DMS153 (cell line): Measurements from ENCODE around the gene BEND5.

Experiments used
- DNase-seq: peaks from one replicate; lab custom pipeline; 2025; lab: John Stamatoyannopoulos, UW

Gene BEND5

DNA sequence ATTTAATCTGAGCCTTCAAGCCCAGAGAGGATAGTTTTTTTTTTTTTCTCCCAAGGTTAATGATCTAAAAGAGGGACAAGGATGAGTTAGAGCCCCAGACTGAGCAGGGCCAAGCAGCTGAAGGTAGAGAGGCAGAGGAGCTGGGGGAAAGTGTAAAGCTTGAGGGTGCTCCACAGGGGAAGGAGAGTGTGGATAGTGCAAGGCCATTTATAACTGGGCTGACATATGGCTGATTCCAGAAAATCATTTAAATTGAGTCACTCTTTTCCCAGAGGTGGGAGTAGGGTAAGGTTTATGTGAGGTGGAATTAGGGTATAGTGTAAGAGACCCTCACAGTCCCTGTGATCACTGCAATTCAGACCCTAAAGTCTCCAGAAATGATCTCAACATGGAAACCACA is 55.8 kb downstream of the BEND5 start:
- no peak for DNase-seq

DNA sequence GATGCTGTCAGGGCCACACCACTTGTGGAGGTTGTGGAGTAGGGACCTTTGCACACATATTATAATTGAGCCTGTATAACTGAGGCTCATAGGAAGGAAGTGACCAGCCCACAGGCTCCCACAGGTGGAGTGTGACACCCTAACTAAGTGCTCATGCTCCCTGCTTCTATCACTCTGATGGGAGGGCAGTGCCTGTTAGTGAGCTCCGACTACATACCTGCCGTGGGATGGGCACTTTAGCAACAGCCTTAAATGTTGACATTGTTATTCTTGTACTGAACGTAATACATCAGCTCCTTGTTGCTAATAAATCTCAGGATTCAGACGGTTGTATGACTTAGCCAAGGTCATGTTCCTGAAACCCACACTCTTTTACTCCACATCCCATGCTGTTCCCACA is 58.0 kb downstream of the BEND5 start:
- DNase-seq: no peak

DNA sequence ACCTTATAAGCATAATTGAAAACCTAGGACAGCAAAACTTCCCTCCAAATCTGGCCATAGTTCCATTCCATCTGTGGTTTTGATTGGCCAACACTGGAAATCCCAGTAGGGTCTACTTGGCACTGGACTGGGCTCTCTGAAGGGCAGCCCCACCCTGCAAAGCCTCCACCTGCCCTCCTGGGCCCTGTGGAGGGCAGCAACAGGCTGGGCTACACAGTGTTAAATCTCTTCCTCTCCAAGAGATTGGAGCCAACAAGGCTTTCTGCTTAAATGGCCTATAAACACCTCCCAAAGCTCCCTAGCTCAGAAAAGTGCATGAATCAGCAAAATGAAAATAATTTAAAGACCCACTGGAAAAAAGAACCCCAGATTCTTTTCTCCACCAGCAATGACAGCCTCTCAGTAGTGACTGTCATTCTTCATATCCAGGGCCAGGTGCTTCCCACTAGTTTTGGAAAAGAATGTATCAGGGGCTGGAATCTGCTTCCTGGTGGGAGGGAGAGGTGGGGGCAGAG is 58.5 kb downstream of the BEND5 start:
- DNase-seq: no peak

DNA sequence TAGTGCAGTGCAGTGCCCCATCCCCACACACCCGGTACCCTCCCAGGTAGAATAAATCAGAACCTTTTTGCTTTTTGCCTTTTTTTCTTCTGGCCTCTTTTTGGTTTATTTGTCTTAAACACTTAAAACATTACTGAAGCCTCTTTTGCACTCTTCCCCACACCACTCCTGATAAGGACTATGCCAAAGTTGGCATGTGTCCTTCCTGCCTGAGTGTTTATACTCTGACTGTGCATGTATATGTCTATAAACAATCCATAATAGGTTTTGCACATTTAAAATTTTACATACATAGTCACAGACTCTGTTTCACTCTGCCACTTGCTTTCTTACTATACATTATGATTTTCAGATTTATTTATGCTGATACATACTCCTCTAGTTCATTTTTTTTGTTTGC is 59.6 kb downstream of the BEND5 start:
- DNase-seq: no peak

DNA sequence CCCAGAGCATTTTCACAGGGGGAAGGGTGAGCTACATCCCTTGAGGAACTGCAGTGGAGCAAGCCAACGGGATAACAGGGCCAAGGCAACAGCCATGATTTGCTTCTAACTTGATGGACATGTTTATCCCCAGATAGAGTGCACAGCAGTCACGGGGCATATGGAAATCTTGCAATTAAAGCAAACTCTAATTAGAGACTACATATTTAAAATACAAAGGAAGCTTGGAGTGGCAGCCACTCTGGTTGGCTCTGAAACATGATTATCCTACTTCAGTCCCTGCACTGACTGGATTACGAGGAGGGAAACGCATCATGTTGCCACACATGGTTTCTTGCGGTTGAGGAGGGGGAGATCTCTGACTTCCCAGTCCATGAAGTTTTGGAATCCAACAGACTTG is 60.8 kb downstream of the BEND5 start:
- DNase-seq: no peak

DNA sequence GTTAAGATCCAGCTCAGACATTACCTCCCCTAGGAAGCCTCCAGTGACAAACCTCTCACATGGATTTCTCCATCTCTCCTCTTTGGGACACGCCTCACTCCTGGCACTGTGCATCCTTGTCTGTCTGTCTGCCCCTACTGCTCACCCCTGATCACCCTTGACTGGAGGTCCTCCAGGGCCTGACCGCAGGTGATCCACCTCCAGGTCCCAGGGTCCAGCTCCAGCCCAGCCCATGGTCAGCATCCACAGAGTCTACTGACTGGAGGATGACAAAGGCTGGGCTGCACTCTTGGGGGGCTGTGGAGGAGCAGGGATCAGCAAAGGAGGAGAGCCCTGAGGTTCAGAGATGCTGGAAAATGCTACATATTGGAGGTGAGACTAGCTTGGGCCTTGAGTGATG is 65.8 kb downstream of the BEND5 start:
- DNase-seq: no peak

DNA sequence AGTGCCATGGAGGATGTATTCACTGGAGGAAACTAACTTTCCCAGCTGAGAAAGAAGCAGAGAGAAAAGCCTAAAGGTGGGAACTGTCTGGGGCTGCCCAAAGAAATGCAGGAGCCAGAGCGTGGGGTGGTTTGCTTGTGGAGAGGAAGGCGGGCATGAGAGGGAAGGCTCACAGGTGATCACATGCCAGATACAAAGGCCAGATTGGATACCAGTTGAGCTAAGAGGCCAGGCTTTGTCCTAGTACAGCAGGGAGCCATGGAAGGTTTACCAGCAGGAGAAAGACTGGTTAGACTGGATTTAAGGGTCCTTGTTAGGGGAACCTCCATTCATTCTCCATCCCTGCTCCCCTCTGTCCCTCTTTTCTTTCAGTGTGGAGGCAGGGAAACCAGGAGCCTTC is 66.4 kb downstream of the BEND5 start:
- DNase-seq: no peak

DNA sequence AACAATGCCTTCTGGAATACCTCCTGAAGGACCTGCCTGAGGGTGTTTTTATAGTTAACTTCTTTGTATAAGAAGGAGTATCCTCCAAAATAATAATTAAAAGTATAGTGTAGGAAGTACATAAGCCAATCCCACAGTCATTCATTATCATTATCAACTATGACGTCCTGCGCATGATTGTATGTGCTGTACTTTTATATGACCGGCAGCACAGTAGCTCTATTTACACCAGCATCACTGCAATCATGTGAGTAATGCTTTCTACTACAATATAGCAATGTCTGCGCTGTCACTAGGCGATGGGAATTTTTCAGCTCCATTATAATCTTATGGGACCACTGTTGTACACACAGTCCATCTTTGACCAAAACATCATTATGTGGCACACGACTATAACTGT is 72.0 kb downstream of the BEND5 start:
- no peak for DNase-seq

DNA sequence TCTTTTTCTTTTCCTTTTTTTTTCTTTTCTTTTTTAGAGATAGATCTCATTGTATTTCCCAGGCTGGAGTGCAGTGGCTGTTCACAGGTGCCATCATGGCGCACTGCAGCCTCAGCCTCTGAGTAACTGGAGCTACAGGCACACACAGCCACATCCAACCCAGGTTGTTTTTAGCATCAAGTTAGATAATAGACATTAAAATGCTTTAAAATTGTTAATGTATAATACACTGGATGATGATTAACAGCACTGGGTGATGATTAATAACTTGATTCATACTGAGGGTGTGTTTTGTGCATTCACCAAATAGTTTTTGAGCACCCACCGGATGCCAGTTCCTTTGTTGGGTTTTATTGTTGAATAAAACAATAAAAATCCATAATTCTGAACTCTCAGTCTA is 75.2 kb downstream of the BEND5 start:
- no peak for DNase-seq

DNA sequence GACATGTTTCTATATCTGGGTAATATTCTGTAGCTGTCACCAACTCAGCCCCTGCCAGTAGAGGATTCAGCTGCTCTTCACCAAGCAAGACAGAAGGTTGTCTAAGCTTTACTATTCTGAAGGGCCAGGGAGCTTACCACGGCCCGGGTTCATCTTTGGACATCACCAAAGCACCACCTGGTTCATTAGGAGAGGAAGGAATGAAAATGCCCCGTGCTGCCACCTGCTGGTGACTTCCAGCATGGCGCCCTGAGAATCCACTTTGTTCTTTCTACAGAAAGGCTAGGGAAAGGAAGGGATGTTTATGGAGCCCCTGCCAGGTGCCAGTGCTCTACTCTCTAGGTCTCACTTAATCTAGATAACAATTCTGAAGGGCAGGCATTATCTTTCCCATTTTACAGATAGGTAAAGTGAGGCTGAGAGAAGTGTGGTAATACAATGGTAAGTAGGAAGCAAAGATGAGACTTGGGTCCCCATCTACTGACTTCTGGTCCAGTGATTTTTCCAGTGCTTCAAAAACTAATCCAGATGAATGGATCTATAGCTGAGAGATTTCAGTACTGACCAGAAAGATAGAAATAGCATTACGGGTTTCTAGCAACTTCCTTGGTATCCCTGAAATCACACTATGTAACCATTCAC is 79.5 kb downstream of the BEND5 start:
- peak; percentile 39 for DNase-seq

DNA sequence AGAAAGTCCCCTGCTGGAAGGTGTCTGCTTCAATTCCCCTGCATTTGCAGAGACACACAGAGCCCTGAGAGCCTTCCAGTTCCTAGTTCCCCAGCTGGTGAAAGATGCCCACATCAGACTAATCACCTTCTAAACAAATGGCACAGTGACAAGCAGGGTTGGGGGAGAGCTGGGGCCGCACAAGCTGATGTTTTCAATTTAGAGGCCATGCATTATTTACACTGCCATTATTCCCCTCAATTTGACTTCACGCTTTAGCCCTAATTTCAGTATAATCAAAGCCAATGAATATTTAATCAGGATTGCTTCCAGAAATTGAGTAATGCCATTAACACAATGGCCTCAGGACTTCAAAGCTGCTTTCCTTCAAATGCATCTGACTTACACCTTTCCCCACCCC is 81.5 kb downstream of the BEND5 start:
- no peak for DNase-seq

DNA sequence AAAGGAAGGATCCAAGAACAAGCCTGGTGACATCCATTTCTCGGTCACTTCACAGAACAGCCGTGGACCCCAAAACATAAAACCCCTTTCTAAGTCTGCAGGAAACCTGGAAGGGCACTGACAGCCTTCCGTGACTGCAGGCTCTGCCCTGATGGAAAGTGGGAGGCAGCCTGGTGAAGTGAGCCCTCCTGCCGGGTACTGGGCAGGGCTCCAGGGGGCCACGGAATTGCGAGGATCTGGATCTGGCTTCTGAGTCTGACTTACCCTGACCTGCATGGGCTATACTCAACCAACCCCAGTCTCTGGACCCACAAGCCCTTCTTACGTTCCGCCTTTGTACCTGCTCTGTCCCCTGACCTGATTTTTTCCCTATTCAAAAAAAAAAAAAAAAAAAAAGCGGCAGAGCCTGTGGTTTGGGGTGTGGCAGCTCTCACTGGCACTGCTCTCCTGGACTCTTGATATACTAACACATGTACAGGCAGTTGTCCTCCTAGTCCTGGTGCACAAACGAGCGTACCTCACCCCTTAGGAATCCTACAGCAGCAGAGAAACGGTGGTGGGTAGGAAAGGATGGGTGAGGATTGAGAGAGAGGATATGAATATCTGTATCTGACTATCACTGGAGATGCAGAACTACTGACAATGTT is 82.9 kb downstream of the BEND5 start:
- no peak for DNase-seq

DNA sequence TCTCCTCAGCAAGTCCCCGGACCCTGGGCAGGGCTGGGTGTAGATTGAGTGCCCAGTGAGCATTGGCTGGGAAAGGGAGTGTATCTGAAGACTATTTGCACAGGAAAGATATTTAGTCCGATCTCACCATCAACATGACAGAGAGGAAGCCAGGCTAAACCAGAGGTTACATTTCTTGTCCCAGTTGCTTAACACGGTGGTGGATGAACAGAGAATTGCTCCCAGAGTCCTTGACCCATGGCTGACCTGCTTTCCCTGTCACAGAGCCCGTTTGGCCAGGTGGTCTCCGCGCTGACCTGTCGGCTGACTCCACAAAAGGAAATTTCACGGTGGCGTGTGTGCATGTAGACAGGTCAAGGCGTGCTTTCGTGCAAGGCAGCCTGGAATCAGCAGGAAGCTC is 83.5 kb downstream of the BEND5 start:
- DNase-seq: no peak

DNA sequence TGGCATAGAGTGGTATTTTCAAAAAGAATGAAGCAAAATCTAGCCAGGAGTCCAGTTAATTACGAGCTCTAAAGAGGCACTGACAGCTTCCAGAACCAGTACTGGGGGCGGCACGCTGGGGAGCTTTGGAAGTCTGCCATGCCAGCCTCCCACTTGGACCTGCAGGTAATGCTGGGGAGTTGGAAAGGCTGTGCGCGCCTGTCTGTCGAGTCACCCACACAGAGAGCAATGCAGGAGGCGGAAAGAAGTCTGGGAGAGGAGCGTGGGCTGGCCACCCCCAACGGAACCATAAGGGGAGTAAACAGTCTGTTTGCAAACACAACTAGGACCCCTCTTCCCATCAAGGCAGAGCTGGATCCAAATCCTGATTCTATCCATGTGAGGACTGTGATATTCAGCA is 84.5 kb downstream of the BEND5 start:
- no peak for DNase-seq

DNA sequence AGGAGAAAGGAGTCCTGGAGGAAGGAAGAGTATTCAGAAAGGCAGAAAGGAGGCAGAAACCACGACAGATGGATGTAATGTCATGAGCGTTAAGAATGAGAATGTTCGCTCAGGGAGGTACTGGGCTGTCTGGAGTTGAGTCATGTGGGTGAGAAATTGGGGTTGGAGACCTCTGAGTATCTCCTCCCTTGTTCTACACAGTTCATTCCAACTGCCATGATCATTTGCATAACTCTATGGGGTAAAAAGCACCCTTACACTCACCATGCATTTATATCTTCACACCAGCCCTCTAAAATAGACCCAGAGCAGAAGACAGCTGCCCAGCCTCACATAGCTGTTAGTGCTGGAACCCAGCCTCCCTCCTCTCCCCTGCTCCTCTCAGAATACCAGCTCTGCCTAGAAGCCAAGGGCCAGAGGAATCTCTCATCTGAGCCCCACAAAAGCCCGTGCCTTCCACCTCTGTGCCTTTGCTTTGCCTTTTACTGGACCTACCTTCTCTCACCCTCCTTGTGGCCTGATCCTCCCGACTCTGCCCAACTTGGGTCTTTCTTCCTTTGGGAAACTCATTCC is 85.2 kb downstream of the BEND5 start:
- DNase-seq: no peak

DNA sequence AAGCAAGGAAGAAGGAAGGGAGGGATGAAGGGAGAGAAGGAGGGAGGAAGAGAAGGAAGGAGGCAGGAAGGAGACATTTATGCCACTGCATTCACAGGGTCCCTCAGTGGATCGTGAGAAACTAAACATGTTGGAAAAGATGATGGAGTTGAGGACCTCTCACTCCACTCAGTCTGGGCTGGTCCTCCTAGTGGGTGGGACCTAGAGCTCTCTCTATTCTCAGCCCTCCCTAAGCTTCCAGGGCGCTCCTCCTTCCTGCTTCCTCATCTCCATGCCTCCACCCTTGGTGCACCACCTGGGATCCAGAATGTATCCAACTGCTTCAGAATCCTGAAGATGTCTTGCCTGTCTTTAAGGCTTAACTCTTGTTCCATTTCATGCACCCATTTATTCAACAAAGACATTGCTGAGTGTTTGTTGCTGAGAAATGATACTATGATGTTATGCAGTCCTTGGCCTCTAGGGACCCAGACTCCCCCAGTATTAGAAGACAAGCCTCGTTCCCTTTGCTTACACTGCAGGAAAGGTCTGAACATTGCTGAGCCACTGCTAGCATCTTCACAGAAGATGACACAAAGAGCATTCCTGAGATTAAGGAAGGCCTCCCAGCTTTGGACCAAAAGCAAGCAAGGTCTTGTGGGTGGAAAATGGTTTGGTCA is 88.5 kb downstream of the BEND5 start:
- peak; percentile 19 for DNase-seq

DNA sequence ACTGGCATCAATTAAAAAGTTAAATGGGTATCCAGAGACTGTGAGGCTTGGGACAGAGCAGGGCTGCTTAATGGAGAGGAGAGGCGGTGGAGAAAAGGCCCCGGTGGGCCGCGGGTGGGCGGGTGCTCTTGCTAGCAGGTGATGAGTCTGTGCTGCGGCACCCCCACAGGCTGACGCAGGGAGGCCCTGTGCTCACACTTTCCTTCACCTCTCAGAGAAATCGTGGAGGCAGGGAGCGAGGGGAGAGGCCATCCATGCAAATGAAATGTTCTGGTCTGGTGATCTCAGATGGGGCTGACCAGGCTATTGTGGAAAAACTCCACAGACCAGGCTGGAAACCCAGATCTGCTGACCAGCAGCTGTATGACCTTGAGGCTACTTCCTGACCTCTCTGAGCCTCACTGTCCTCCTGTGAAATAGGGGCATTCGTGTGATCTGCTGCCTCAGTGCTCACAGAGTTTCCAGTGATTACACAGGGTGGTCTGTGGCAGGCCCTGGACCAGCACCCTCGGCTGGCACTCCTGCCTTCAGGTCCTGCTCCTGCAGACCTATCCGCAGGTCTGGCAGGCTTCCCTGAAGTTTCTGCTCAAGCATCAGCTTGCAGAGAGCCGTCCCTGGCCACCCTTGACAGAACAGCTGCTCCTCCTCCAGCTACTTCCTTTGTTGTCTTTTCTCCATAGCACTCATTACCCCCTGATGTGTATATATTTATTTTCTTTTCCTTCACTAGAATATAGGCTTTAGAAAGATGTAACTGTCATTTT is 89.2 kb downstream of the BEND5 start:
- peak; percentile 40 for DNase-seq

DNA sequence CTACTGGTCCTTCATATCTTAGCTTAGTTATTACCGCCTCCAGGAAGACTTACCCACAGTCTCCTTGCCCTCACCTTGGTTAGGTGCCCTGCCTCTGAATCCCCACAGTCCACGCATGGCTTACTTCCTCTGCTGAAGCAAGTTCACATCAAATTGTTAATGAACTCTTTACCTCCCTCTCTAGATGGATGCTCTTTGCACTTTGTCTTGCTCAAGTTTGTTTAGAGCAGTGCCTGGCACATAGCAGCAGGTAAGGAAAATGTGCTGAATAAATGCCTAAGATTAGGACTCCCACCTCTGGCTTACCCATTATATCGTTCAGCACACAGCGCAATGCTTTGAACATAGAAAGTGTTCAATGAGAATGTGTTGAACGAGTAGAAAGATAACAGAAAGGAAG is 90.5 kb downstream of the BEND5 start:
- no peak for DNase-seq

DNA sequence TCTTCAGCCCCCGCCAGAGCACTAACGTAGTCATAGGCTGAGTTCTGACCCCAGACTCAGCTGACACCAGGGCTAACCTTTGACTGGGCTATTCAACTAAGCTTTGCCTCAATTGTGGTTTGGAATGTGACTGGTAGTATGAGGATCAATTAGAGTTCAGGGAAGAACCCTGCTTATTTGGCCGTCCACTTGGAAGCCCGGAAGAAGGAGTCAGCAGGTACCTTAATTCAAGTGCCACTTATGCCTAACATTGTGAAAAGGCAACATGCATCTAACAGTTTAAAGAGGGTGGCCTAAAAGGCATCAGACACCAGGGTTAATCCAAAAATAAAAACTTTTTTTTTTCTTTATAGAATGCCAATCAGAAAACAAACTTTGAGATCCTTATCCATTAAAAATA is 92.3 kb downstream of the BEND5 start:
- no peak for DNase-seq

DNA sequence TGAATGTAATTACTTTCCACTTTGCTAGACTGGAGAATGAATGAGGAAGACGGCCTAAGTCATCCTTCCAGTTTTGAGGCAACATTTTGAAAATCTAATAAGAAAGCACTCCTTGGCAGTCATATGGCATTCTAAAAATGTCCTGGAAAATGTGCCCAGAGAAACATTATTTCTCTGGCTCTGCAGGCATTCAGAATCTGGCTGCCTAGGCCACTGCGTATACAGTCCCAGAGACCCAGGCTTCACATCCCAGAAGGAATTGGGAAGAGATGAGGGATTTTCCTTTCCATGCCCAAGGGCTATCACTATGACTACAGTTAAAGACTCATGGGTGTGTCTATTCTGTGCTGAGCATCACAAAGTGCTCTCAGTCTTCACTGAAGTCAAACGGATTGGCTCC is 92.9 kb downstream of the BEND5 start:
- DNase-seq: no peak

DNA sequence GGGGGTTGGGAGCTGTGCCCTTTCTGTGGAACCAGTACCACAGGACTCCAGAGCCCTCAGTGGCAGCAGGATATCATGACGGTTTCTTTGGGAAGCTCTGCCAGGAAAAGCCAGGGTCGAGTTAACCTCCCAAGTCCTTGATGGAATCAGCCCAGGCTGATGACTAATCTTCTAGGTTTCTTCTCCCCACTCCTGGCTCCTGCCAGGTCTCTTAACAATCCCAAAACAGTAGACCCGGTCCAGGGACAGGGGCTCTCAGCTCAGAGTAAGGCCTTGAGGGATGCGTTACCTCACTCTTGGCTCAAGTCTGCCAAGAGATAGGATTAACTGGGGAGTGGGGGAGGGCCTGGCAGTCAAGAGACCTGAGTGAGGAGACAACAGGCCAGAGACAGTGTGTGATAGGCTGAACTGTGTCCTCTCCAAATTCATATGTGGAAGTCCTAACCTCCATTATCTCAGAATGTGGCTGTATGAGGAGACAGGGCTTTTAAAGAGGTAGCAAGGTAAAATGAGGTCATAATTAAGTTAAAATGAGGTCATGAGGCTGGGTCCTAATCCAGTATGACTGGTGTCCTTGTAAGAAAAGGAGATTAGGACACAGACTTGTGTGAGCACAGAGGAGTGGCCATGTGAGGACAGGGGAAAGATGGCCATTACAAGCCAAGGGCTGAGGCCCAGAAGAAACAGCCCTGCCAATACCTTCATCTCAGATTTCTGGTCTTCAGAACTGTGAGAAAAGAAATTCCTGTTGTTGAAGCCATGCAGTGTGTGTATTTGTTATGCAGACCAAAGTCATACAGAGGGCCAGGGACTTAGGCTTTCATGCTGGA is 95.0 kb downstream of the BEND5 start:
- no peak for DNase-seq
